HG03439 (cell line): Measurements from ENCODE around the gene VAC14.

Experiments used
- ATAC-seq: cut with Tn5 transposase; IDR thresholded peaks from one replicate; pipeline ENCODE4 v1.9.1; 2021; ENCODE audit warnings: mild to moderate bottlenecking, moderate library complexity; ENCODE audit not compliant: unreplicated experiment

Gene VAC14

GRCh38 chr16:70764632-70765031 lies 36.3 kb downstream of the VAC14 start:
- no peak for ATAC-seq

- ATAC-seq: no peak
These were observed 40.7 kb downstream of the VAC14 start for GRCh38 chr16:70760221-70760620.

- ATAC-seq: no peak
These were observed 41.3 kb downstream of the VAC14 start for GRCh38 chr16:70759666-70760065.

- no peak for ATAC-seq
These were observed 42.2 kb downstream of the VAC14 start for GRCh38 chr16:70758786-70759185.

- ATAC-seq: no peak
These were observed 43.8 kb downstream of the VAC14 start for GRCh38 chr16:70757183-70757582.

DNA sequence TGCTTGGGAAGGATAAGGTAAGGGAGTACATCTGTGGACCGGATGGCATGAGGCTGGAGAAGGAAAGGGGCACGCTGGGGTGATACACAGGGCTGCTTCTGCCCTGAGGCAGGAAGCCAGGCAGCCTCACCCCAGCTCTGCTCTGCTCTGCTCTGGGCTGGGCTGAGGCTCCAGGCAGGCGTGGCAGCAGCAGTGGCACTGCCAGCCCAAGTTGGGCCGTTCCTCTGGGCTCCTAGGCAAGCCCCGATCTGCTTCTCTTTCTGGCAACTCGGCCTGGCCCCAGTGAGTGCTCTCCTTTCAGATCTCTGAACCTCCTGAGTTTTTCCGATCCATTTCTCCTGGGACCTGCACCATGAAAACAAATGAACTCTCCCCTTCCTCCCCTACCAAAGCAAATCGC lies 44.9 kb downstream of the VAC14 start:
- ATAC-seq: no peak

GRCh38 chr16:70754851-70755600 lies 45.9 kb downstream of the VAC14 start:
- ATAC-seq: no peak

- no peak for ATAC-seq
These were observed 46.6 kb downstream of the VAC14 start for GRCh38 chr16:70754371-70754770.

DNA sequence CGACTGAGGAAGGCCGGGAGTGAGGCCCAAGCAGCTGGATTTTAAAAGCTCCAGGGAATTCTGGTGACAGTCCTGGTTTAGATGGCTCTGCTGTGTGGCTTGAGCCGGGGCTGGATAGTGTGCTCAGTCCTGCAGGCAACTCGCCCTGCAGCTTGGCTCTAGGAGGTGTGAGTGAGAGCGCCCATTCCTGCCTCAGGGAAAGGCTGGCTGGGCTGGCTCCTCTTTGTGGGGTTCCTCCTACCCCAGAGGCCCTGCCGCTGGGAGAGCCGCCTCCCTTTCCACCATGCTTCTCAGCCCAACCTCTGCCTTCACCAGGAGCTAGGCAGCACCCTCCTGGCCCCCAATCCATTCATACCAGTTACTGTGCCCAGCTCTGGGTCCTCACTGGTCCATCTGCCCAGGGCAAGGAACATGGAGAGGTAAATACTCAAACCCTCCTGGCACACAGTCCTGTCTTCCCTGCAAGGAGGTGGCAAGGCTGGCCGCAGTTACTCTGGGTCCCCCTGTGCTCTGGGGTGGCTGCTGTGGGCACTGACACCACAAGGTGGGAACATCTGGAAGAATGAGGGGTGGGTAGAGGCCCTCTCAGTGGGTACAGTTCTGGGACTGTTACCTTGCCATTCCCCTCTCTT lies 47.1 kb downstream of the VAC14 start:
- no peak for ATAC-seq

GRCh38 chr16:70753228-70753627 lies 47.7 kb downstream of the VAC14 start:
- no peak for ATAC-seq

DNA sequence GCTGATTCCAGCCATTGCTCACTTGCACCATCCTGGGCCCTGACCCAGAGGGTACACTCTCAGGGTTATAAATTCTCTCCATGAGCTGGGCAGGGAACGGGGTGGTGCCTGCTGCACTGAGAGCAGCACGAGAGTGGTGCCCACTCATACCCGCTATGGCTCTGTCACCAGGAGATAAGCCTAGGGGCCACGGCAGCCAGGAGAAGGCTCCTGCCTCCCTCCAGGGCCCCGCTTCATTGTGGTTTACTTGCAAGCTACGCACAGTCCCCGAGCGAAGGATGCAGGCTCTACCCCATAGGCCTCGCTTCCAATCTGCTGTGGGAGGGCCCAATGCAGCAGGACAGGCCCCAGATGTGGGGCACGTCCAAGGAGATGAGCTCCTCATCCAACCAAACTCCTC lies 48.5 kb downstream of the VAC14 start:
- ATAC-seq: no peak

GRCh38 chr16:70751593-70751992 lies 49.4 kb downstream of the VAC14 start:
- no peak for ATAC-seq

- ATAC-seq: no peak
These were observed 50.0 kb downstream of the VAC14 start for GRCh38 chr16:70750893-70751467.

DNA sequence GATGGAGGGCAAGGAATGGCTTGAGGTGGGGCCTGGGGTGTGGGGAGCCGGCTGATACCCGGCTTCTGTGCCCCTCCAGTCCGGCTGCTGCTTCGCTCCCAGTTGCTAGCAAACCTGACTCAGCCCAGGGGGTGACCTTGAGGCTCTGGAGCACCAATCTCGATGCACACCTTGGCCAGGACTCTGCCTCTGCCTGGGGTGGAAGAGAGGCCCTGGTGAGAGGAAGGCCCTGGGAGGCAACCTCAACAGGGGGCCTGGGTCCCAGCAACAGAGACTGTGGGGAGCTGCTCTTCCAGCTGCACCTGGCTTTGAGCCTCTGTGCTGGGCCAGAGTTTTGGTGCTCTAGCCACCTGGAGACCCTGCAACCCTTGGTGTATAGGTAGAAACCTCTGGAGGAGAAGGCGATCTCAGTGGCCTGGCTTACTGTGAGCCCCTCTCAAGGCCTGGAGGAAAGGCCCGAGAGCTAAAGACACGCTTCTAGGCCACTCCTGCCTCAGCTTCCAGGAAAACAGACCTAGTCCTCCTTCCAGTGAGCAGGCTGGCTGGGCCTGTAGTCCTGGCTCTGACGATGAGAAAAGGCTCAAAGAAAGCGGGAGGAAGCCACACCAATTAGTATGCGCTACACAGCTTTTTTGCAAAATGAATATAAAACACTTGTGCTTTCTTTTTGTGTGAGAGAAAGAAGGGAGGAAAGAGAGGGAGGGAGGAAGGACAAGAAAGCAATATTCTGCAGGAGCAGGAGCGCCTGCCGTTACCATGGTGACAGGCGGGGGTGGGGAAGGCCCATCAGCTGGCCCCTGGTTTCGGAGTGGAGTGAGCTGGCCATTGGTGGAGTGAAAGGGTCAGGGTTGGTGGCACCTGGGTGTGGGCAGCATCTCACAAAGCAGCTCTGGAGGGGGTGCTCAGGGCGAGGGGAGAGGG lies 51.0 kb downstream of the VAC14 start:
- ATAC-seq: no peak

GRCh38 chr16:70749006-70749678 lies 51.8 kb downstream of the VAC14 start:
- ATAC-seq: no peak

- no peak for ATAC-seq
These were observed 53.0 kb downstream of the VAC14 start for GRCh38 chr16:70747703-70748631.

GRCh38 chr16:70746708-70747424 lies 54.1 kb downstream of the VAC14 start:
- ATAC-seq: no peak

DNA sequence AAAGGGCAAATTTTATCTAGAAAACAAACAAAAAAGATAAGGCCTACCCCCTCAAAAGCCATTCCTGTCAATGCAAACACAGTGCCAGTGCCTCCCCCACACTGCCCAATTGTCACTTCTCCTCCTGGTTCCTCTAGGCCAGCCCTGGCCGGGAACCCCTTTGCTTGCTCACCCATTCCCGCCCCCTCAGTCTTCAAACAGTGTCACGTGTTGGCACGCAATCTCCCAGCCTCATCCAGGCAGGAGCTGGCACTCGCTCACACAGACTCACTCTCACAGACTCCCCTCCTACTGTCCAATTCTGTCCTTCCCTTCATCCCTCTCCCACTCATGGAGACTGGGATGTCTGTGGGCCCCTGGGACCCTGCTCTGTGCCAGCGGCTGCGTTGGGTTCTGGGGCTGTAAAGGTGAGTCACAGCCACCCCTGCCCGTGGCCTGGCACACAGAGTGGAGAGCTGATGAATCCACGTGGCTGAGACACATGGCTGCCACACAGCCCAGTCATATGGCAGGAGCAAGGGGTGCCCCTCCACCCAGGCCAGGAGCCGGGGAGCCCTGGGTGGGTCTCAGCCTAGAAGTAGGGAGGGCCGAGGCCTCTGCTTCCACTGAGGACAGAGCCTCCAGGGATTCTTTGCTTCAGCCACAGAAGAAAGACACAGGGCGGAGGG lies 54.8 kb downstream of the VAC14 start:
- ATAC-seq: no peak
